GM21717 (cell line): ENCODE results near the gene PSMC3IP.
"Not testable (repeated sequence)": the region's sequence is repeated elsewhere in the genome, so short reads cannot be mapped to it uniquely, and the experiment has no call there.

ENCODE experiments used
- ATAC-seq: cut with Tn5 transposase; IDR thresholded peaks from one replicate; pipeline ENCODE4 v1.9.1; 2021; ENCODE audit warnings: mild to moderate bottlenecking, moderate library complexity; ENCODE audit not compliant: unreplicated experiment

PSMC3IP gene

GRCh38 chr17:42541041-42541833, 36.3 kb downstream of the PSMC3IP start:
- no peak for ATAC-seq

GRCh38 chr17:42540558-42540957, 37.0 kb downstream of the PSMC3IP start:
- not testable (repeated sequence) for ATAC-seq

DNA sequence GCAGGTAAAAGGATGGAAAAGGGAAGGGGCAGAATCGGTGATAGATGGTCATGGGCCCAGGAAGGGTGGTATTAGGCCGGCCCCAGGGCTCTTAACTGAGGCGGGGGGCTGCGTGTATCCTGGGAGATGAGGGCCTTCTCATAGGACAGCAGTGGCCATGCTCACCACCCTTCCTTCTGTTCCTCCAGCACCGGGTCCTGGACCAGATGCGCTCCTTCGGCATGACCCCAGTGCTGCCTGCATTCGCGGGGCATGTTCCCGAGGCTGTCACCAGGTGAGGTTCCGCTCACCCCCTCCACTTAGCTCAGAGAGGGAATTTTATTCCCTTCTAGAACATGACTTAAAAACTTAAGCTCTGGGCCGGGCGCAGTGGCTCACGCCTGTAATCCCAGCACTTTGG, 39.0 kb downstream of the PSMC3IP start:
- ATAC-seq, result no peak

- ATAC-seq, result no peak
Measured at GRCh38 chr17:42537826-42538451, 39.6 kb downstream of the PSMC3IP start.

DNA sequence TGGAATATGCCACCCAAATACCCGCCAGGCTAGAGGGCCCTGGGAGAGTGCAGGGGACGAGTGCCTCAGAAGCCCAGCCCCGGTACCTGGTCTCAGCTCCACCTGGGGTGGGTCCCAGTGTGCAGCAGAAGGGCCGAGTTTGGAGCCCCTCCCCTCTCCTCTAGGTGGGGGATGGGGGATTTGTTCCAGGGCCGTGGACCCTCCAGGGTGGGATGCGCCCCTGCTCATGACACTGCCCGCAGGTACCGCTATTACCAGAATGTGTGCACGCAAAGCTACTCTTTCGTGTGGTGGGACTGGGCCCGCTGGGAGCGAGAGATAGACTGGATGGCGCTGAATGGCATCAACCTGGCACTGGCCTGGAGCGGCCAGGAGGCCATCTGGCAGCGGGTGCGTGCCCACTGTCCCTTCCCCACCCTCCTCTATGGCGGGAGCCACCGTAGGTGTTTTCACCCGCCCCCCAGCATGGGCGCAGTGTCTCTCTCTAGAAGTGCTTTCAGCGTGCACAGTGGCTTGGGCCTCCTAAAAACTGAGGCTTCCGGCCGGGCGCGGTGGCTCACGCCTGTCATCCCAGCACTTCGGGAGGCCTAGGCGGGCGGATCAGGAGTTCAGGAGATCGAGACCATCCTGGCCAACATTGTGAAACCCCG, 40.2 kb downstream of the PSMC3IP start:
- ATAC-seq, result no peak

DNA sequence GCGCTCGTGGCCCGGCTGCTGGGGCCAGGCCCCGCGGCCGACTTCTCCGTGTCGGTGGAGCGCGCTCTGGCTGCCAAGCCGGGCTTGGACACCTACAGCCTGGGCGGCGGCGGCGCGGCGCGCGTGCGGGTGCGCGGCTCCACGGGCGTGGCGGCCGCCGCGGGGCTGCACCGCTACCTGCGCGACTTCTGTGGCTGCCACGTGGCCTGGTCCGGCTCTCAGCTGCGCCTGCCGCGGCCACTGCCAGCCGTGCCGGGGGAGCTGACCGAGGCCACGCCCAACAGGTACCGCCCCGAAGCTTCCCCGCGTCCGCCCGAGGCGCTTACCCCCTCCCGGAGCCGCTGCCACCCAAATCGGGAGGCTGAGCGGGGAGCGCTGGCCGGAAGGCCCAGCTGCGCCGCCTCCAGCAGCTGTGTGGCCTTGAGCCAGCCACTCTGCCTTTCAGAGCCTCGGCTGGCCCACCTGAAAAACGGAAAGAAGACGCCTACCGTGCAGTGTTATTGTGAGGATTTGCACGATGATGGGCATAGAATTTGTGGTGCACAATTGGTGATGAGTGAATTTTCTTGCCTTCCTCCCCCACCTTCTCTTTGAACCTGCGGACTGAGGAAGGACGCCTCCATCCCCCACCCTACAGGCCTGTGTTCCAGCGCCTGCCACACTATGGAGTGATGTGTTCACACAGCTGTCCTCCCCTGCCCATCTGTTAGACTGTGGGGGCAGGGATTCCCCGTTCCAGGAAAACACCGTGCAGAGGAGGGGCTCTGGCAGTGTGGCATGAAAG, 41.0 kb downstream of the PSMC3IP start:
- ATAC-seq, result peak; percentile 52

DNA sequence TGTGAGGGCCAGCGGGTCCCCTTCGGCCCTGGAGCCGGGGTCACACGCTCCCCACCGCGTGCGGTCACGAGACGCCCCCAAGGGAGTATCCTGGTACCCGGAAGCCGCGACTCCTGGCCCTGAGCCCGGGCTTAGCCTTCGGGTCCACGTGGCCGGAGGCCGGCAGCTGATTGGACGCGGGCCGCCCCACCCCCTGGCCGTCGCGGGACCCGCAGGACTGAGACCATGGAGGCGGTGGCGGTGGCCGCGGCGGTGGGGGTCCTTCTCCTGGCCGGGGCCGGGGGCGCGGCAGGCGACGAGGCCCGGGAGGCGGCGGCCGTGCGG, 41.5 kb downstream of the PSMC3IP start, which contains the start of gene NAGLU:
Gene NAGLU (plus strand): TSS at position 194 of the 324 bp plus-strand sequence. CDS start 32 bp downstream, at position 226.
- peak; percentile 54 for ATAC-seq

- ATAC-seq, result no peak
Measured at GRCh38 chr17:42535155-42536047, 42.1 kb downstream of the PSMC3IP start.

GRCh38 chr17:42531455-42532354, 45.8 kb downstream of the PSMC3IP start:
- no peak for ATAC-seq

GRCh38 chr17:42530952-42531454, 46.5 kb downstream of the PSMC3IP start:
- no peak for ATAC-seq

DNA sequence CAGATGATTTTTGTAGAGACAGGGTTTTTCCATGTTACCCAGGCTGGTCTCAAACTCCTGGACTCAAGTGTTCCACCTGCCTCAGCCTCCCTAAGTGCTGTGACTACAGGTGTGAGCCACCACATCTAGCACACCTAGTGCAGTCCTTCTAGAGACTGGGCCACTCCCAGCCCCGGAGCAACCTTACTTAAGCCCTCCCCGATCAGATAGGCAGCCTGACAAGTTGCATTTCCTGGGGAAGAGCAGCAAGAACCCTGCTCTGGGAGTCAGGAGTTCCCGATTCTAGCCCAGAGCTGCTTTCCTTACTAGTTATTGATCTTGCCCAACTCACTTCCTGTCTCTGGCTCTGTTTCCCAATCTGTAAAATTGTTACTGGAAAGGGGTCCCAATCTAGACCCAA, 48.5 kb downstream of the PSMC3IP start:
- ATAC-seq, result no peak

DNA sequence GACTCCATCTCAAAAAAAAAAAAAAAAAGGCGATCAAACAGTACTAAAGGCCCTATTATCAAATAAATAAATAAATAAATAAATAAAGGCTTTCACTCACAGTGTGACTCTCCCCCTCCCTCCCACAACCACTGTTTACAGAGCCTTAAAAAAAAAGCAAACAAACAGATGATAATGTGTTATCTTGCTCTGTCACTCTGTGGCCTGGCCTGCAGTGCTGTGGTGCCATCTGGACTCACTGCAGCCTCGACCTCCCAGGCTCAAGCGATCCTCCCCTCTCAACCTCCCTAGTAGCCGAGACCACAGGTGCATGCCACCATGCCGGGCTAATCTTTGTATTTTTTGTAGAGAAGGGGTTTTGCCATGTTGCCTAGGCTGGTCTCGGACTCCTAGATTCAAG, 49.6 kb downstream of the PSMC3IP start:
- ATAC-seq, result no peak

DNA sequence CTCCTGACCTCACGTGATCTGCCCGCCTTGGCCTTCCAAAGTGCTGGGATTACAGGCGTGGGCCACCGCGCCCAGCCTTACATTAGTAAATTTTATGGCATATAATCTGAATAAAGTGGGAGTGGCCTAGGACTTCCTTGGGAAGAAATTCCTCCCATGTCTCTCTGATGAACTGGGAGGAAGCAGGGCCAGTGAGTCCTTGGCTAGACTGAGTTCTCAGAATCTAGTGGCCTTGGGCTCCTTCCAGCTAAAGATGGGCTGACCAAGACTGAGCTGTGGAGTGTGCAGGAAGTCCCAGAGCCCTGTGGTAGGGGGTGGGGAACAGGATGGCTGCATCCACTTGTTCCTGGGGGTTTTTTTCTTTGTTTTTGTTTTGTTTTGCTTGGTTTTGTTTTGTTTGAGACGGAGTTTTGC, 51.5 kb downstream of the PSMC3IP start:
- ATAC-seq, result no peak

DNA sequence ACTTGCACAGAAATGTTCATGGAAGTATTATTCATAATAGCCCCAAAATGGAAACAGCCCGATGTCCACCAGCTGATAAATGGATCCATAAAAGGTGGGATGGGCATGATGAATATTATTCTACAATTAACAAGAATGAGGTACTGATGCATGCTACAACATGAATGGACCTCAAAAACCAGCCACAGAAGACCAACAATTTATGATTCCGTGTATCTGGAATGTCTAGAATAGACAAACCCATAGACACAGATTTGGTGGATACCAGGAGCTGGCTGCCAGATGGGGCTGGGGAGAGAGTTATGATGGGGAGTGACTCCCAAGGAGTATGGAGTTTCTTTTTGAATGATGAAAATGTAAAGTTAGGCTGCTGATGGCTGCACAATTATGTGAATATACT, 52.3 kb downstream of the PSMC3IP start:
- no peak for ATAC-seq

GRCh38 chr17:42522798-42523278, 54.7 kb downstream of the PSMC3IP start:
- no peak for ATAC-seq
